AG20443 (cell line): Measurements from ENCODE around the gene SLC9C2.
"Not testable (repeated sequence)": the region's sequence is repeated elsewhere in the genome, so short reads cannot be mapped to it uniquely, and the experiment has no call there.

Experiments
- DNase-seq: peaks from one replicate; pipeline ENCODE4 v3.0.0; 2012; ENCODE audit warnings: low spot score, mixed read lengths

The SLC9C2 gene

GRCh38 chr1:173481195-173481772 is 121.6 kb downstream of the SLC9C2 start:
- no peak for DNase-seq

DNA sequence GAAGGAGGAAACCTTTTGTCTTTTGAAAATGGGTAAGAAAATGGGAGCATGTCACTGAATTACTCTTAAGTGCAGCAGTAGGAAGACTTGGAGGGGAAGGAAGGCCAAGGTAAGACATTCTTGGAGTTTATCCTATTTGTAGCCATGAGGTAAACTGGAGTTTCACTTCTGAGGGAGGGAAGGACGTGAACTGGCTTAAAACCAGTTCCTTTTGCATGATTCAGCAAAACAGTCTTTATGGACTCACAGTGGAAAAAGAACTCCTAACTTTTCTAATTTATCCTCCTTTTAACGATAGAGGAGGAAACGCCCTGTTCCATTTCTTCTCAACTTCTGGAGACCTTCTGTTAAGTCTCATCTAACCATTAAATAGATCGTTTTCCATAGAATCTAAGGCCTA is 123.2 kb downstream of the SLC9C2 start:
- DNase-seq = no peak

GRCh38 chr1:173478094-173478674 is 124.7 kb downstream of the SLC9C2 start:
- peak; percentile 74 for DNase-seq

- DNase-seq = peak; percentile 72
These were observed 125.4 kb downstream of the SLC9C2 start, which contains the start of gene PRDX6 for GRCh38 chr1:173477286-173478093. TSS of gene PRDX6 (plus strand) at chr1:173477335. CDS start at chr1:173477398, 63 bp downstream.

GRCh38 chr1:173476665-173477285 is 126.1 kb downstream of the SLC9C2 start:
- peak; percentile 97 for DNase-seq

DNA sequence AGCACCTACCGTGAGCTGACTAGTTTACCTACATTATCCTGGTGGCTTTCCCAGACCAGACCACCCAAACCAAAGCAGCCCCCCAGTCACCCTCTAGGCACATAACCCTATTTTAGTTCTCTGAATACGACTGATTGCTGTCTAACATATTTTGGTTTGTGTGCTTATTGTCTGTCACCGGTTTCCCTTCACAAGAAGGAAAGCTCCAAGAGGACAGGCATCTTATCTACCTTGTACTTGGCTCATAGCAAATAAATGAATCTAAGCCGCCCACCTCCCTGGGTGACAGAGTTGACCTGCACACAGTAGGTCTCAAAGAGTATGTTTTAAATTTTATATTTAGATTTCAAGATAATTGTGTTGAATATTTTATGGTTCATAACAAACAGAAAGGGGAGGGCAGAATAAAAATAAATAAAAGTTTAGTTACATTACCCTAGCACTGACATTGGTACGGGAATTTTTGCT is 126.6 kb downstream of the SLC9C2 start:
- DNase-seq = no peak

DNA sequence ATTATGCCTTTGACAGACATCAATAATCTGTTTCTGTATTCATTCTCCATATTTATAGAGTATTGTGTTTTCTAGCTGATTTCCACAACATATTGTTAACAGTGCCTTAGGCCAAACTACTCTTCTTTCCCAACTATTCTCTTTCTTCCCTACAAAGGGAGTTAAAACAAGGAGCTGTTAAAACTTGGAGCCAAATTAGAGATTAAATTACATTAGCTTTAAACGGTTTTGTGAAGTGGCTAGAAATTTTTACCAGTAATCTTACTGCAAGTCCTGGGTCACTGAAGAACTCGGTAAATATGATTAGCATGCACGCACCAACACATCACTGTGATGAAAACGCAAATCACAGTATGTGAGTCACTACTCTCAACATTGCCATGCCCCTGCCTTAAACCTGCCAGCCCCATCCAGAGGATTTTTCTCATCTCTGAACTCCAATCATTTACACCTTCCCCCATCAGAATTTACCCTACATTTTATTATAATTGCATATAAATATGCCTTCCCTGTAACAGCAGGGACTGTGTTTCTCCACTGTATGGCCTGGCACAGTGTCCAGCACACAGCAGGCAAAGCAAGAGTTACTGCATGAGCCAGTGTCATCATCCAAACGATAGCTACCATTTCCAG is 127.2 kb downstream of the SLC9C2 start:
- peak; percentile 49 for DNase-seq

- not testable (repeated sequence) for DNase-seq
These were observed 128.0 kb downstream of the SLC9C2 start for GRCh38 chr1:173474780-173475421.

DNA sequence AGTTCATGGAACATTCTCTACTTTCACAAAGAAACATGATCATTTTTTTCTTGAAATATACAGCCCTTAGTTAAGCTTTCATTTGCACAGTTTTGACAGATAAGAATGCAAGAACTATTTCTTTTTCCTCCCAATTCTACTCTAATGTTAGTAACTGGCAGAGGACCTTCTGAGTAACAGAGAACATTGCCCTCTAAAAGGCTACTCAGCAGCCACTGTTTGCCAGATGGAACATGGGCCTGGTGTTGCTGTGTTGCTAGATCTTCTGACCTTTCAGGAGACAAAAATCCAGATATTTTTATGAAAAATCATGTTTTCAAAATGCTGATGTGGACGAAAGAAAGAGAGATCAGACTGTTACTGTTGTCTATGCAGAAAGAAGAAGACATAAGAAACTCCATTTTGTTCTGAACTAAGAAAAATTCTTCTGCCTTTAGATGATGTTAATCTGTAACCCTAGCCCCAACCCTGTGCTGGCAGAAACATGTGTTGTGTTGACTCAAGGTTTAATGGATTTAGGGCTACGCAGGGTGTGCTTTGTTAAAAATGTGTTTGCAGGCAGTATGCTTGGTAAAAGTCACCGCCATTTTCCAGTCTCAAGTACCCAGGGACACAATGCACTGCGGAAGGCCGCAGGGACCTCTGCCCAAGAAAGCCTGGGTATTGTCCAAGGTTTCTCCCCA is 128.6 kb downstream of the SLC9C2 start:
- no peak for DNase-seq

DNA sequence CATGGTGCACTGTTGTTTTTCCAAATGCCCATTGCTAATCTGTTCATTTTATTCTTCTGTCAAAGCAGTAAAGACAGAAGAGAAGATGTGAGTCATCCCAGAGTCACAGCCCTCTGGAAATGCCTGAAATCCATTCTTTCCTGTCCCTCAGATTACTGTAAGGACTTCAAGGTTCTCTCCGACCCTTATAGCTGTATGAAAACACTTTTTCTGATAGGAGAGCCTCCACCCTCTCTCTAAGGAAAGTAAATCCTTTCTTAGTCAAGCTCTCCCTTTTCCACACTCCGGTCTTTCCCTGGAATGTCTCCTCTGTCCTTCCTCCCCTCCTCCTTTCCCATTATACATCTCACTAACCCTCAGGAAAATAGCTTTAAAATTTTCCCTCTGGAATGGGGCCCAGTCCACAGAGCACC is 129.3 kb downstream of the SLC9C2 start:
- DNase-seq = peak; percentile 40

DNA sequence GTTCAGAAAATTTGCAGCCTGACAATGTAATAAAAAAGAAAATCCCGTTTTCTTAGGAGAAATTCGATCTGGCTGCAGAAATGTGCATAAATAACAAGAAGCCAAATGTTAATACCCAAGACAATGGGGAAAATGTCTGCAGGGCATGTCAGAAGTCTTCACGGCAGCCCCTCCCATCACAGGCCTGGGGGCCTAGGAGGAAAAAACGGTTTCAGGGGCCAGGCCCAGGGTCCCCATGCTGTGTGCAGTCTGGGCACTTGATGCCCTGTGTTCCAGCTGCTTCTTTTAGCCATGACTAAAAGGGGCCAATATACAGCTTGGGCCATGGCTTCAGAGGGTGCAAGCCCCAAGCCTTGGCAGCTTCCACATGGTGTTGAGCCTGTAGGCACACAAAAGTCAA is 132.3 kb downstream of the SLC9C2 start:
- no peak for DNase-seq

DNA sequence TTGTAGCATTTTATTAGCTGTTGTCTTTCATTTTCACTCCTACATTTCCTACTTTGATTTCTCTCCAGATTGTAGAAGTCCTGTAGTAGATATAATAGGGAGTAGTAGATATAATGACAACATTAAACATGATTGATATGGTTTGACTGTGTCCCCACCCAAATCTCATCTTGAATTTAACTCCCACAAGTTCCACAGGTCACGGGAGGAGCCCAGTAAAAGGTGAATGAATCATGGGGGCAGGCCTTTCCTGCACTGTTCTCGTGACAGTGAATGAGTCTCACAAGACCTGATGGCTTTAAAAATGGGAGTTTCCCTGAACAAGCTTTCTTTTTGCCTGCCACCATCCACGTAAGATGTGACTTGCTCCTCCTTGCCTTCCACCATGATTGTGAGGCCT is 133.2 kb downstream of the SLC9C2 start:
- no peak for DNase-seq

DNA sequence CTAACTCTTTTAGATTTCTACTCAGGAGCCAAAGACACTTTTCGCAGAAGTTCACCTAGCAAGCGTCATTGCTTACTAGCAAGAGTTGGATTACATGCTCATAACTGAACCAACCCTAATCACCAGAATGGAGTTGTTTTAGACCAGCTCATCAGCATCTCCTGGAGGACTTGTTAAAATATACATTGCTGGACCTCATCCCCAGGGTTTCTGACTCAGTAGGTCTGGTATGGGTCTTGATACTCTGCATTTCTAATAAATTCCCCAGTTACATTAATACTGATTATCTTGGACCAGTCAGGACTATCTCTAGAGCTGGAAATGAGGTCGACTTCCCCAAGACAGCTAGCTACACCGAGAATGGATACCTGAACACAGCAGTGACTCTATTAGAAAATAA is 135.4 kb downstream of the SLC9C2 start:
- no peak for DNase-seq

DNA sequence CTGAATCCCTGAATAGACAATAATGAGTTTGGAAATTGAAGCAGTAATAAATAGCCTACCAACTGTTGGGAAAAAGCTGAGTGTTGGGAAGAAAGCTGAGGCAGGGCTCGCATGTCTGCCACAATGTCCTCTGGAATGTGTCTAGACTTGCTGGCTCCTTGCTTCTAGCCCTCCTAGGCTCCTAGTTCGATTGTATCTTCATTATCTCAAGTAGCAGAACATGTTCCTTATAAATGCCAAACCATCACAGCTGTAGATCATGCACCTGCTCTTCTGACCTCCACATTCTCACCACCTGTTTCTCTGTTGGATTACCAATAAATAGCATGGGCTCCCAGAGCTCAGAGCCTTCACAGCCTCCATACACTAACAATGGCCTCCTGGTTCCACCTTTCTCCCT is 138.7 kb downstream of the SLC9C2 start:
- not testable (repeated sequence) for DNase-seq

- not testable (repeated sequence) for DNase-seq
These were observed 140.2 kb downstream of the SLC9C2 start for GRCh38 chr1:173462666-173463065.

DNA sequence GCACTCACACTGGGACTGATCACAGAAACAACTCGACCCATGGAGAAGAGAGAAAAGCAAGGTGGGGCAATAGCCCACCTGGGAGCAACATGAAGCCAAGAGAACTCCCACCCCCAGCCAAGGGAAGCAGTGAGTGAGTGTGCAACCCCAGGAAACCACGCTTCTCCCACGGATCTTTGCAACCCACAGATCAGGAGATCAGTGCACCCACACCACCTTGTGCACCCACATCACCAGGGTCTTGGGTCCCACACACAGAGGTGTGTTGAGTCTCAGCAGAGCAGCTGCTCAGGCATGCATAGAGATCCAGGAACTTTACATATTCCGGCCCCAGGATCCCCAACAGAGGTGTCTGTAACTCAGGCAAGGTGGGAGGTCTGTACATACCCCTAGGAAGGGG is 143.0 kb downstream of the SLC9C2 start:
- no peak for DNase-seq

DNA sequence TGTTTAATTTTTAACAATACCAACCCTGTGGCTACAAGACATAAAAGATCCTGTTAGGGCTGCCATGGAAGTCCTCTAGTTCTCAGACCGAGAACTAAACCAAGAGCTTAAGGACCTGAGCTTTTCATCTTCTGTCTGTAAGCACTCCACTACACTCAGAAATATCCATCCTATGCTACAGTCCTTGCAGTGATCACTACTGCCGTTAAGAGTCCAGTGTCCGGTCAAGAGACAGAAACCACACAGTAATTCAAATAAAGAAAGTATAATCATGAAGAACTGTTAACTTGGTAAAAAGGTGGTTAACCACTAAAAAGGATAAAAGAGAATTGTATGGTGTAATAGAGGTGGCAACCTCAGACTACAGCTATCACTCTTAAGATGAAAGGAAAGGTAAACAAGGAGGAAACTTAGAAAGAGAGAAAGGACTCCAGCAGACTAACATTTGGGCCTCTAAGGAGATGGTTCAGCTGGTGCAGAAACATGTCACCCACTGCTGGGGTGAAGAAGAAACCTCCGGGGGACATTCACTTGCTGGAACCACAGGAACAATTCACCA is 147.8 kb downstream of the SLC9C2 start:
- DNase-seq = no peak

DNA sequence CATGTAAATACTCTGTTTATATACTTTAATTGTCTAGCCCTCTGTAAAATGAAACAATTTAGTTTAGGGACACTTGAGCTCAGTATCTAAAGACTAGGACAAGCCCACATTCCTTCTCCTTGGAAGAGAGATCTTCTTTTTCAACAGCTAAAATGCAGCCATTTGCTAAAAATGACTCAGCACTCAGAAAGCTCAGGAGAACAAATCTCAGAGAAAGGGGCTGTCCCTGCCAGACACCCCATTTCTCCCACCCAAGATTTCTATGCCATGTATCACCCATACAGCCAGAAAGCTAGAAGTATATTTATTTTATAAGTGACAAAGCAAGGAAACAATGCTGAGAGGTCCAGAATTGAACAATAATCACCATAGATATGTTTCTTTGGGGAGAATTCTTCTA is 148.9 kb downstream of the SLC9C2 start:
- DNase-seq = peak; percentile 39

- DNase-seq = no peak
These were observed 150.9 kb downstream of the SLC9C2 start for GRCh38 chr1:173451981-173452380.
